HG03558 (cell line): ENCODE data around the gene PITPNC1.
"Not testable (repeated sequence)": the region's sequence is repeated elsewhere in the genome, so short reads cannot be mapped to it uniquely, and the experiment has no call there.

Source experiments
- ATAC-seq: cut with Tn5 transposase; IDR thresholded peaks from one replicate; pipeline ENCODE4 v1.9.1; 2021; ENCODE audit warnings: moderate number of reproducible peaks; ENCODE audit not compliant: unreplicated experiment; ENCODE audit errors: extremely low read depth

PITPNC1 gene

GRCh38 chr17:67500677-67501300, 123.7 kb downstream of the PITPNC1 start:
- no peak for ATAC-seq

- no peak for ATAC-seq
Observed at GRCh38 chr17:67502151-67502550, 125.1 kb downstream of the PITPNC1 start.

- no peak for ATAC-seq
Observed at GRCh38 chr17:67503184-67503583, 126.1 kb downstream of the PITPNC1 start.

GRCh38 chr17:67503739-67504138, 126.7 kb downstream of the PITPNC1 start:
- no peak for ATAC-seq

GRCh38 chr17:67504182-67504581, 127.1 kb downstream of the PITPNC1 start:
- ATAC-seq, result no peak

- ATAC-seq, result no peak
Observed at GRCh38 chr17:67506966-67507365, 129.9 kb downstream of the PITPNC1 start.

GRCh38 chr17:67509390-67510287, 132.6 kb downstream of the PITPNC1 start:
- no peak for ATAC-seq

- no peak for ATAC-seq
Observed at GRCh38 chr17:67511012-67511411, 133.9 kb downstream of the PITPNC1 start.

GRCh38 chr17:67511804-67512203, 134.7 kb downstream of the PITPNC1 start:
- no peak for ATAC-seq

GRCh38 chr17:67514998-67515397, 137.9 kb downstream of the PITPNC1 start:
- no peak for ATAC-seq

- no peak for ATAC-seq
Observed at GRCh38 chr17:67515490-67516083, 138.5 kb downstream of the PITPNC1 start.

GRCh38 chr17:67516571-67516970, 139.5 kb downstream of the PITPNC1 start:
- ATAC-seq, result not testable (repeated sequence)

- no peak for ATAC-seq
Observed at GRCh38 chr17:67517325-67517724, 140.2 kb downstream of the PITPNC1 start.

GRCh38 chr17:67518876-67519275, 141.8 kb downstream of the PITPNC1 start:
- no peak for ATAC-seq

GRCh38 chr17:67519801-67520251, 142.7 kb downstream of the PITPNC1 start:
- ATAC-seq, result no peak

GRCh38 chr17:67520252-67520906, 143.3 kb downstream of the PITPNC1 start:
- ATAC-seq, result no peak

- ATAC-seq, result no peak
Observed at GRCh38 chr17:67520916-67521774, 144.1 kb downstream of the PITPNC1 start.

- ATAC-seq, result no peak
Observed at GRCh38 chr17:67521775-67522069, 144.6 kb downstream of the PITPNC1 start.

- ATAC-seq, result no peak
Observed at GRCh38 chr17:67523101-67523500, 146.0 kb downstream of the PITPNC1 start.
